Adipose tissue (tissue), 3 donors: Measurements from ENCODE around the gene EHD4. TPM values are rescaled to one million over a fixed set of nuclear protein-coding genes. Genes with fewer than 3 reads are reported as not detected.

Source experiments
- H3K27ac ChIP-seq: one replicate; pipeline ENCODE4 v1.5.1; 2013; ENCODE audit warnings: low read depth, low read length
- WGBS, 3 donors: extraction: QIAGEN DNeasy Blood & Tissue Kit; methylation state at CpG; one replicate each; pipeline ENCODE4 v1.1.7; 2013; 5-methylcytosine and 5-hydroxymethylcytosine counted together
- polyA plus RNA-seq, 3 donors: library from polyadenylated mRNA; stranded (reverse); fragments of 200-250 nt; gene quantifications; one replicate each; pipeline ENCODE4 v1.2.3, GENCODE V29; 2013
- donor health status: healthy with polysubstance abuse.
- donor health status: Bipolar disorder and iron deficiency.
- donor health status: healthy.

Gene EHD4
- polyA plus RNA-seq, 3 donors: 5.5 to 23.6 (median 12.5) TPM

DNA sequence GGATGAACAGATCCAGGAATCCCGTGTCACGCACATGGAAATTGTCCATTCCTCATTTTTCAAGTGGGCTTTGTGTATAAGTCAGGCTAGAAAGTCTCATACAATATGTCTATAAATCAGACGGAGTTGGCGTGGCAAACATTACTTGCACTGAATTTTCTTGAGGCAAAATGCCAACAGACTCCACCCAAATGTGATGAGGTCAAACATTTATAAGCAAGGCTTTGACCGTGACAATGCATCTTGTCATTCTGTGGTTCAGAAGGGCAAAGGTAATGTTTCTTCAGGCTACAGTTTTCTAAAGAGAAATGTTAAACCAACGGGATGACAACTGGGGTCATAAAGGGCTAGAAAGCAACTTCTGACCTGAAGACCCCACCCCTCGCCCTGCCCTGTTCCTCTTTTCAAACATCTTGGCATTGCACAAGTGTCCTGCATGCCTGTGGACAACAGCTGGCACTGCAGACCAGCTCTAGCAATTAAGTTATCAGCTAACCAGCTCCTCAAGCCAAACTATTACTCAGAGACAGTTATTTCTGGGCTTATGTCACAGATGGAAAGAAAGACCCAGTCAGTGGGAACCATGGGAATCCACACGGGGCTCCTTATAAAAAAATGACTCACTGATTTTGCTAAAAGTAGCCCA is 42.0 kb downstream of the EHD4 start:
- H3K27ac ChIP-seq: no peak overlapping the region
- WGBS, 3 donors: 33 to 66% (median 37%) methylated on average over 8 of the region's 8 CpGs

DNA sequence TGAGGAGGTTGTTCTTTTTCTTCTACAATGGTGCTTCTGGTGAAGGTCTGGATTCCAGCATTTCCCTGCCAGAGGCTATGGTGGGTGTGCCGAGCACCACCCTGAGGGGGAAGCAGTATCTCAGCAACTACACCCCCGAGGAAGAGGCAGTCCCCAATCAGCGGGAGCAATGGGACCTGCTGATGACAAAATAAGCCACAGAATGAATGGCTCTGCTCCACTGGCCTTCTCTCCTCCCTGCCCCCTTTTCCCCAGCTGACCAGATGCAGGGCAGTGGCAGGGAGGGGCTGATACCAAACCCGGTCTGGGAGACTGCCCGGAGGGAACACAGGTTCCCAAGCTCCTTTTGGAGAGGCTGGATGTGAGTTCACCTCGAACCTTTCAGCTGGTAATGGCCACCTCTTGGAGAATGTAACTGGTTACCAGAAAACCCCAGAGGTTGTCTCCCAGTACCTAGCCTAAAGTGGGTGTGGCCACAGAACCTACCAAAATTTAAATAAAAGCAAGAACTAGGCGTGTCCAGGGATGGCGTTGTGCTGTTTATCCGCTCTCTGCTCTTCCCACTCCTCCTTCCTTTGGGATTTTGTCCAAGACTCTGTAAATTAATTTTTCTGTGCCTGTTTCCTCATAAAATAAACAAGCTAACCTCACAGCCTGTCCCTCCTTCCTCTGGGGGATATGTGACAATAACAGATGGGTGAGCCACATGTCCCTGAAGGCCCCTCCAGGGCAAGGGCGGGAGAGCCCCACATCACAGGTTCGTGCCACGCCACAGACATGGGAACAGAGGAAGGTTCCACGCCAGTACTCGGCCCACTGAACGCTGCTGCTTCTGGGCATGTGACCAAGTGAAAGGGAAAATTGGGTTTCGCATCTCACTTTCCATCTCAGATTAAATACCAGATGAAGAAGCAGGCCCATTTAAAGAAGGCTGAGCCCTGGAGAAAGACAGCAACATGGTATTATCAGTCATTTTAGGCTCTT is 43.4 kb downstream of the EHD4 start:
- no peak overlapping the region for H3K27ac ChIP-seq
- 29 to 49% (median 38%) methylated on average over 16 of the region's 16 CpGs for WGBS, 3 donors

DNA sequence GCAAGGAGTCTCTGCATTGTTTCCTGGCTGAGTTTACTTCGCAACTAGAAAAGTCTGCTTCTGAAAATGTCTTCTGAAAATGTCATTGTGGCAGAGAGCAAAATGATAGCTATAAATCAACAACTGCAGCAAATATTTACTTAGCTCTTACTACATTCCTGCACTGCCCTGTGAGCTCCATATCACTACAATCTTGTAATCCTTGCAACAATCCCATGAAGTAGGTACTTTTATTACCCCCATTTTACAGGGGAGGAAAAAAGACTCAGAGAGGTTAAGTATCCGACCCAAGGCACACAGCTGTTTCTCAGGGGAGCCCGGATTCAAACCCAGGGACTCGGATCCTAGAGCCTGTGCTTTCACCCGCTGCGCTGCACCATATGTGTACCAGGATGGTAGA is 44.3 kb downstream of the EHD4 start:
- no peak overlapping the region for H3K27ac ChIP-seq
- WGBS, 3 donors: 57 to 86% (median 74%) methylated on average over 6 of the region's 6 CpGs

DNA sequence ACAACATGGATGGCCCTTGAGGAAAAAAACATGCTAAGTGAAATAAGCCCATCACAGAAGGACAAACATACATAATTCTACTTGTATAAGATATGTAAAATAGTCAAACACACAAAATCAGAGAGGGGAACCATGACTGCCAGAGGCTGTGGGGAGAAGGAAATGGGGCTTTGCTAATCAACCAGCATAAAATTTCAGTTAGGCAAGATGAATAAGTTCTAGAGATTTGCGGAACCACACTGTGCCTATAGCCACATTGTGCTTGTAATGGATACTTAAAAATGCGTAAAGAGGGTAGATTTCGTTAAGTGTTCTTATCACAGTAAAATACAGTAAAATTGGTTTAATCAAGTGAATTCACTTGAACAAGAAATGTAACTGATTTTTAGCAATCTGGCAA is 44.8 kb downstream of the EHD4 start:
- no peak overlapping the region for H3K27ac ChIP-seq
- 61 to 88% (median 63%) methylated on average over 3 of the region's 3 CpGs for WGBS, 3 donors

DNA sequence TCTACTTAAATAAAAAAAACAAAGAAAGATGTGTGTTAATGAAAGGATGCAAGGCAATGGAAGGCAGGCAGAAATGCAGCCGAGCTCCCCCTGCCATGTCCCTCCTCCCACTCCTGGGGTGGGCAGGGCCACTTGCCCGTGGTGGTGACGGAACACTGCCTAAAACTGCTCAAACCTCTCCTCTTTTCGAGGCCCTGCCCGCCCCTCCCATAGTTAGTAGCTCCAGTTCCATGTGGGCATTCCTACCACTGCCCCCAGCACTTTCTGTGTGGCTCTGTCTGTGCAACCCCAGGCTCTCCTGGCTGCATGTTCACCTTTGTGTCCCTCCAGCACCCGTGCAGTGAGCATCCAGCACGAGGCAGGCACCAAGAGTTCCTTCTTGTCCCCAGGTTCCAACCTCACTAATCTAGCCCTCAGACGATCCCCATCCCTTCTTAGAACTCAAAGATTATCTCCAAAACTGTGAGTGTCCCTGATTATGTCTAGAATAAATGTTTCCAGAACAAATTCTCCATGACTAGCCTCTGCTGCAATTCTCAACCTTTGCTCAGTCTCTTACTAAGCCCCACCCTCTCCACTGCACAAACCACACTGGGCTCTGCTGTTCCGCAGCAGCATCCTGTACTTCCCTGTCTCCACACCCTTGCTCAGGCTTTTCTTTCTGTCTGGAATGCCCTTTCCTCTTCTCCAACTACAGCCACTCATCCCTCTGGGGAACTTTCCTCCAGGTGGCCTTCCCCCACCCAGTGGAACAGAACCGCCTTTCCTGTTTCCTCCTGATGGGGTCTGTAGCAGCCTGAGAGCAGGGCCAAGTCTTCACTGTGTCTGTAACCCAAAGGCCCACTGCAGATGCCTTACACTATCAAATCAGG is 45.9 kb downstream of the EHD4 start:
- no peak overlapping the region for H3K27ac ChIP-seq
- 56 to 68% (median 59%) methylated on average over 10 of the region's 10 CpGs for WGBS, 3 donors

DNA sequence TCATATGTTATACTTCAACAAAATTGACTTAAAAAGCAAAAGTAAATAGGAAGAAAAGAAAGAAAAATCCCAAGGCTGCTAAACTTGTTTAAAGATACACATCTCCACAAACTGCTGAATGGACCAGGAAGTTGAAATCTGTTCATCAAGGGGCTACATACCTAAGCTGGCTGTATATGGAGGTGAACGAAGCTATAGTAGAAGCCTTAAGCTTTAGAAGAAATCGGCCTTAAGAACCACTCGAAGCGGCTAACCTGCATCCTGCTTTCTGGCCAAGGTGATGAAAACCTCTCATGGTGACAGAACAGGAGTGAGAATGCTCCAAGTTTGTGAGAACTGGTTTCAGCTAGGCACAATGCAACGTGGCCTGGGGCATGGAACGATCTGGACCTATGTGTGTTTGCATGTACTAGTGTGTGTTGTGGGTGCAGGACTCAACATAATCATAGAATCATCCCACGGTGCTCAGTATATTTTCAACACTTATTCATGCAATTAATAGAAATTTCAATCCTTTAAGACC is 47.2 kb downstream of the EHD4 start:
- H3K27ac ChIP-seq: no peak overlapping the region
- WGBS, 3 donors: 74 to 80% (median 79%) methylated on average over 7 of the region's 7 CpGs

DNA sequence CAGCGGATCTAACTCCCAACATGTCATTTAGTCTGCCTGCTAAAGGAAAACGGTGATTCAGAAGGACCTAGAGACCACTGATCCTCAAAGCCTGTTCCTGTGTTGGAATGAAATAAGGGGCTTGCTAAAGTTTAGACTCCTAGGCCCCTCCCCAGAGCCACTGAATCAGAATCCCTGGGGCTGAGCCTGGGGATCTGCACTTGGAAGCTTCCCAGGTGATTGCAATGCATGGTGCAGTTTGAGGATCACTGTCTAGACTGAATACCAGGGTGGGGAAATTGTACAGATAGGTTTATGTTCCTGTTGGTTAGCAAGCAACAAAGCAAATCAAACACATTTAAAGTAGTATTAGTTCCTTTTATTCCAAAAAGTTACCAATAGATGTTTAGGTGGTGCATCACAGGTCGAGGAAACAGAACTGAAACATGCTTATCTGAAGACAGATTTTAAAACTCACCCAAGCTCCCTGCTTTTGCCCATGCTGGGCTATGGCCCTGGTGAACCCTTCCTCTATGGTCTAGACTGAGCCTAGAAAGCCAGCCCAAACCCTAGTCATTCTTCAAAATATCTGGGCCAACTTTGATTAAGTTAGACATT is 48.9 kb downstream of the EHD4 start:
- 91 to 95% (median 93%) methylated on average over 3 of the region's 3 CpGs for WGBS, 3 donors
- no peak overlapping the region for H3K27ac ChIP-seq

DNA sequence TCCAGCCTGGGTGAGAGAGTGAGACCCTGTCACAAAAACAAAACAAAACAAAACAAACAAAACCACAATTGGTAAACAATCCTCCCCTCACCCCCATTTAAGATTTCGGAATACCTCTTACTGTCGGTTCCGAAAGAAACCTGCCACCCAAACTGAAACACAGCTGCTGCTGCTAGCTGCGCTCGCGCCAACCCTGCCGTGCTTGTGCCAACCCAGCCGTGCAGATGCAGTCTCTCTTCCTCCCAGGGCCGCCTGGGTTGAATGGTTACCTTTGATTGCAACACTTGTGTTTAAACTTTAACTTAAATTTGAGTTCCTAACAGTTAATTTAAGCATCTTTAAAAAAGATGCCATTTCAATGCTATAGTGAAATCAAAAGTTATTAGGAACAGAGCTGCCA is 50.0 kb downstream of the EHD4 start:
- 55 to 79% (median 77%) methylated on average over 9 of the region's 9 CpGs for WGBS, 3 donors
- H3K27ac ChIP-seq: no peak overlapping the region

DNA sequence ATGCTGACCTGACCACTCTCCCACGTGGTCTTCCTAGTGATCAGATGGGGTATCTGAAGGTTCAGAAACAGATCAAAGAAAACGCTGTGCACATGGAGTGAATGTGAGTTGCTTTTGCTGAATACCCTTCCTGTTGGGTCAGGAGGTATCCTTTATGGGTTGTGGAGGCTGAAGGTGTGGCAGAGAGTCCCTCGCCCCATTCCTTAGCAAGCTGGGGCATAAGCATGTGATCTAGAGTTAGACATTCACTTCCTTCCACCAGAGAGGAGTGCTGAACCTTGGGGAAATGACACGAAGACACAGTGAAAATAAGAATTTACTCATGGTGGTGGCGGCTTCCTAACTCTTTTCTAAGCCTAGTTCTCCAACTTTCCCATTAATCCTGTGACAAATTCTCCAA is 50.7 kb downstream of the EHD4 start:
- H3K27ac ChIP-seq: no peak overlapping the region

DNA sequence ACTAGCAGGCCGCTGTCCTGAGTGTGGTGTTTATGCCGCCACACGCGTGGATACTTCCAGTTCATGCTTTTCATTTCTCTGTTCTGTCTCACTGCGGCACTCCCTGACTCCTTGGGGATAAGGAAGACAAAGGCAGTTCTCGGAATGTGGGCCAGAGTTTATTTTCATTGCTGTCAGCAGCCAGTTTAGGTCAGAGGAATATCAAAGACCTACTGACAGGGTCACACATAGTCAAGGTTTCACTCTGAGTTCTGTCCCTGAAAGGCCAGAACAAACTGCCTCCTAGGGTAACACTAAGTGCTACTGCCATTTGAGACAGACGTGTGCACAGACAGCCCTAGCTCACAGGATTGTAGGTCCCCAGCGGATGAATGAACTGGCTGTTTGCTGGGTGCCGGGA is 51.2 kb downstream of the EHD4 start:
- no peak overlapping the region for H3K27ac ChIP-seq
- WGBS, 3 donors: 46 to 73% (median 47%) methylated on average over 9 of the region's 9 CpGs

More for the DNA sequence above, 50.7 kb downstream of the EHD4 start:
- WGBS, 3 donors: 75 to 77% (median 75%) methylated on average over 5 of the region's 5 CpGs

DNA sequence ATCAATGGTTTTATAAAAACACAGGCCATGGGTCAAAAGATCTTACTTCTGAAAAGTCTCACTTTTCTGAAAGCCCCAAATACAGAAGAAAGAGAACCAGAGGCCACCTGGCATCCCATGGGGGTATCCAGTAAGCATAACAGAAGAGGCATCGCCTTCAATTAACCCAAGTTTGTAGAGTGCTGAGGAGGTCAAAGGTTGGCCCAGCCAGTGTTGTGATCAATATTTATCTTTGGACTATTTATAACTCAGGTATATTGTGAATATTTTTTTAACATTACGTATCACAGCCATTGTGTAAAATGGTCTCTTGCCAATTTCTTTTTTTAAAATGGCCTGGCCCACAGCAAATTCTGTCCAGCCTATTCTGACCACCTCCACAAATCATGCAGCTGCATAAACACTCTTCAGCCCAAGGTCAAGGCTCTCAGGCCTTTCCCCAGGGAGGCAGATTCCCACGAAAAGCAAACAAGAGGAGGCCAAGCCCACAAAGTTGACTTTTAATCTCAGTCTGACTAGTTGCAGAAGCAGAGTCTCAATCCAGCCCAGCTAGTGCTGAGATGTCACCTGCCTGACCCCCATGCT is 52.3 kb downstream of the EHD4 start:
- H3K27ac ChIP-seq: no peak overlapping the region
- 17 to 64% (median 39%) methylated on average over 3 of the region's 3 CpGs for WGBS, 3 donors

DNA sequence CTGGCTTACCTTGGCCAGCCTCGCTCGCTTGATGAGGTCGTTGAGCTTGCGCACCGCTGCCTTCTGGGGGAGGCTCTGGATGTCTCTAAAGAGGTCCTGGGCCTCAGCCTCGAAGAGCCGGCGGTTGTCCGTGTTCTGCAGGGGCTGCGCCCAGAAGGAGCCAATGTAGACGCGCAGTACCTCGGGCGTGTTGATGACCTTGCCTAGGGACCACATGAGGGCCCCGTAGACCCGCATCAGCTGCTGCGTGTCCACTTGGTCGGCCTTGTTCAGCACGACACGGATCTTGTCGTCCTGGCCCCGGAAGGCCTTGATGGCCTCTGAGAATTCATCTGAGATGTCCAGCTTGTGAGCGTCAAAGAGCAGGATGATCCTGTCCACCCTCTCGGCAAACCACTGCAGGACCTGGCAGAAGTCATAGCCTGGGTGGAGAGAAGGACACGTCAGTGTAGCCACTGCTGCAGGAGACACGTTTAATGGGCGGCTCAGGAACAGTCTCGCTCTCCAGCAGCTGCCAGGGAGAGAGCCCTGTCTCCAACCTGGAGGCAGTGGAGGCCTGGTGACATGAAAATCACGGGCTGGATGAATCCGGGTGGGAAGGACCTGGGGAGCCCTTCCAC is 53.0 kb downstream of the EHD4 start:
- 56 to 85% (median 84%) methylated on average over 30 of the region's 30 CpGs for WGBS, 3 donors
- no peak overlapping the region for H3K27ac ChIP-seq

DNA sequence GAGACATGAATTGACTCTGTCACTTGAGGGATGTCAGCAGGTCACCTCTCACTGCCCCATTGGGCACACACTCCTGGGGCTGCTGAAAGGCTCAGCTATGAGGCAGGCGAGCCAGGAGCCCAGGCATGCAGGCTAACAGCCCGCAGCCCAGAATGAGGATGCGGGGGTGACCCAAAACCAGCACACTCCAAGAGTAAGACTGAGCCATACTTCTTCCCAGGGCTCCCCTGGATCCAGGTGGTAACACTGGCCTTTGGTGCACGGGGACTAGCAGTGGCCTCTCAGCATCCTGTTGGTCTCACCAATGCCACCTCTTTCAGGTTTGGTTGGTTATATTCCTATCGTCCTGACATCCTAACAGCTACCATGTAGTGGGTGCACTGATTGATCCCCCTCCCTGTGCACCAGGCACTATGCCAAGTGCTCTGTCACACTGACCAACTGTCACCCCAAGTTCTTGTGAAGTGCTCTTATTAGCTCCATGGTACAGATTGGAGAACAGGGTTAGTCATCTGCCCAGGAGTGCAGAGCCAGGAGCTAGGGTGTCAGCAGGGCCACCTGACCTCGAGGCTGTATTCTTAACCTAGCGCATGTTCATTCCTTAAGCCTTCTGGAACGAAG is 53.7 kb downstream of the EHD4 start:
- 68 to 95% (median 91%) methylated on average over 8 of the region's 8 CpGs for WGBS, 3 donors
- no peak overlapping the region for H3K27ac ChIP-seq

DNA sequence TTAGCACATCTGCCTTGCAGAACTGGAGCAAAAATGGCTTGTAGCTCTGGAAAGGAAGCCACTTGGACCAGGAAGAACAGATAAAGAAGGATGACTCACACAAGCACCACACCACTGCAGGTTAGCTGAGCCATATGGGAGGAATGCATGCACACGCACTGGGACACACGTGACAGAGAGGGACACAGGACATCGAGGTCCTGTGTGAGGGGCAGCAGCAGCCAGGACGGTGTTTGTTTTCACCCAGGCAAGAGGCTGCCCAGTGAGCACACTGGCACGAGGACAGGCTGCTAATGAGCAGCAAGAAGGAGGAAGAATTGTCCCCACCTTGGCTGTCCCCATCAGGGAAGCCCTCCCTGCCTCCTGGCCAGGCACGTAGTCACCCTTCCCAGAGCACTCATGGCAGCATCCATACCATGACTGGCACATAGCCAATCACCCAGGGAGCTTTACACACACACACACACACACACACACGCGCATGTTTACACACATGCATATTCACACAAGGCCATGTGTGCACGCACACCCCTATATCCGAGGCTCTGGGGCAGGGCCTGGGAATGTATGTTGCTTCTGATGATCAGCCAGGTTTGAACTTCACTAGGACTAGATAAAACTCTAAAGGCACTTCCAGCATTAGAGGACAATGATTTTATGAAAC is 54.5 kb downstream of the EHD4 start:
- H3K27ac ChIP-seq: no peak overlapping the region
- 46 to 72% (median 64%) methylated on average over 10 of the region's 10 CpGs for WGBS, 3 donors

DNA sequence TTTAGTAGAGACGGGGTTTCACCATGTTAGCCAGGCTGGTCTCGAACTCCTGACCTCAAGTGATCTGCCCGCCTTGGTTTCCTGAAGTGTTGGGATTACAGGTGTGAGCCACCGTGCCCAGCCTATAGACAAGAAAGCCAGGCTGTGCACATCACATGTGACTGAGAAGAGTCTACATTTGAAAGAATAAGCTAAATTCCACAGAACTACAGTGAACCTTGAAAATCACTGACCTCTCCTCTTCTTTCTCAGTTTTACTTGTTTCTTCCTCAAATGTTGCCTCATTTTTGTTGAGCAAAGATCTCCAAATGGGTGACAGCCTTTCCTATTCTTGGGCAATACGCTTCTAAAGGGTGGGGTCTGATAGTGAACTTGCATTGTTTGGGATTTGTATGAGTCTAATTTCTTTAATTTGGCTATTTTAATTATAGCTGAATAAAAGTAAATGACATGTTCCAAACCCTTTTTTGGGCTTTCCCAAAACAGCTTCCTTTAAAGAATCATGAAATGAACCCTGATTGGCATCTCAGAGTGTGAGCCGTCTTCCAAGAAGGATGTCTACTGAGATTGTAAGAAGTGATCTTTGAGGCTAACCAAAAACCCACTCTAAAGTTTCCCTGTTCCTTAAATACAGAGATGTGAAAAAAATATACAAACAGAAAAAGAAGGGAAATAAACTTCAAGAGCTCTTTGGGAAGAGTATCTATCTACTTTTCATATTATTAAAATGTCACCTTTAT is 56.9 kb downstream of the EHD4 start:
- WGBS, 3 donors: 70 to 78% (median 77%) methylated on average over 6 of the region's 6 CpGs
- no peak overlapping the region for H3K27ac ChIP-seq

DNA sequence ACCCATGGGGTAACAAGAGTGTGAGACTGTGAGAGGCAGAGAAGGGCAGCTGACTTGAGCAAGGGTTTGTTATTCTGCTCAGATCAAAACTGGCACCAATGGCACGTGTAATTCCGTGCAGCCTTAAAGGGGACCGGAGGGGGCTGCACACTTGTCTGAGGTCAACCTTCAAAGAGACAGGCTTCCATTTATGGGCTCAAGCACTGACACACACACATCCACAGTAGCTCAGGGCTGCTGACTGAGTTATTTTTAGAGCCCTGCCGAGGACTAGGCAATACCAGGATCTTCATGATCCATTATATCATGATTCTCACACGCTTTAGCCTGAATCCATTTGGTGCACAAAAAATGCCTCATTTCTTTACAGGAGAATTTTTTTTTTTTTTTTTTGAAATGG is 57.9 kb downstream of the EHD4 start:
- WGBS, 3 donors: 56 to 79% (median 64%) methylated on average over 5 of the region's 5 CpGs
- H3K27ac ChIP-seq: no peak overlapping the region
